GM19395 (cell line): Measurements from ENCODE around the gene SEPTIN2.
"Not testable (repeated sequence)": the region's sequence is repeated elsewhere in the genome, so short reads cannot be mapped to it uniquely, and the experiment has no call there.

Experiments
- ATAC-seq: cut with Tn5 transposase; IDR thresholded peaks from one replicate; pipeline ENCODE4 v1.9.1; 2021; ENCODE audit warnings: mild to moderate bottlenecking, moderate library complexity; ENCODE audit not compliant: unreplicated experiment

SEPTIN2 gene

DNA sequence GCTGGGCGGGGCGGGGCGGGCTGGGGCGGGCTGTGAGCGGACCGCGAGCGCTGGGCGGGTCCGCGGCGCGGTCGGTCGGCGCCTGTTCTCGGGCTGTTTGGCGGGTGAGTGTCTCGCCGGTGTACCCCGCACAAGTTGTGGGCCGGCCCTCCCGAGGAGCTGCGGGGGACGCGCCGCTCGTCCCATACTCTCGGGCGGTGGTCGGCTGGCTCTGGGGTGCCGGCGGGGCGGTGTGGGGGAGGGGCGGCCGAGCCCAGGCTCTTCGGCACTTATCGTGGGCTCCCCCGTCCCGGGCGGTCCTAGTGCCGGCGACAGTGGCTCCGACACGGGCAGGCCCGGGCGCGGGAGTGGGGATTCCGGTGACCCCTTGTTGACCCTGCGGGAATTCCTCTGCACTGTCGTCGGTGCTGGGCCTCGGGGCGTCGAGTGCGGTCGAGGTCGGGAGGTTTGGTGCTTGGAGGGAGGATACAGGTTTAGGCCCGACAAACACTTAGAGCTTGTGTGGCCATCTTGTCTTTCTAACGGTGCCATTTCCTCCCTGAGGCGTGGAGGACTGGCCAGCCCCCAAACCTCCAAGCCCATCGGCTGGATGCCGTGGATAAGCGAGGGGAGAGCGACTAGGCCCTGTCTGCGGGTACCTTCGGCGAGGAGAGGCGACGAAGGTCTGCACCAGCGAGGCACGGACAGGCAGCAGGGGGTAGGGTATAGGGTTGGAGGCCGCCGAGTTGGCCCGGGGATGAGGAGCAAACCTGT lies at the start of gene SEPTIN2:
SEPTIN2 (plus strand) TSS at position 47 of the 753 bp plus-strand sequence. CDS start 8,308 bp downstream, outside the sequence.
- peak; percentile 42 for ATAC-seq

- no peak for ATAC-seq
Measured at GRCh38 chr2:241267249-241268067, 48.3 kb upstream of the SEPTIN2 start.

GRCh38 chr2:241268306-241268705 lies 47.4 kb upstream of the SEPTIN2 start:
- ATAC-seq, result no peak

DNA sequence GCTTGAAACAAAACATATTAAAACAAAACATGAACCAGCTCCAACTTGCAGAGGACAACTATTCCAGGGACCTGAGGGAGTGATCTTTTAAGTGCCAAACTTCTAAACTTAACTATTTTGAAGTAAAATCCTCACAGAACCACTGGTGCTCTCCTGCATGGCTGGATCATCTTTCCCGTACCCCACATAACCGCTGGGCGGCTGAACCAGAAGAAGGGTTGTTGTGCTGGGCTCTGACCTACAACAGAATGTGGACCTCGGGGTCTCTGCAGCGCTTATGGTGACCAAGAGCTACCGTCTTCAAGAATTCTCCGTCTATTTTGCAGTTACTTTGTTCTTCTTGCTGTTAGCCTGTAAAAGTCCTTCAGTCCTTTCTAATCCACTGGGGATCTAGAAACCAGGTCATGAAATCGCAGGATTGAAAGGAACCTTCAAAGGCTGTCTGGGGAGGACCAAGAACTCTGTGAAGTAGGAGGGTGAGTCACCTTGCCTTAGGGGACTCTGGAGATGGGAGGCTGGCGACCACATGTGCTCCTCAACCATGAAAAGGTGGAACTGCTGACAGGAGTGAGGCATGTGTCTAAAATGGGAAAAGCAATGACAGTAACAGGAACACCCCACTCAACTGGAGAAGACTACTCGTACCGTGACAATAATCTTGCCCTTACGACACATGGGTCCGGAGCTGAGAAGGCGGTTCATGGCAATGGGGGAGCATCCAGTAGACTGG lies 46.8 kb upstream of the SEPTIN2 start:
- no peak for ATAC-seq

GRCh38 chr2:241269707-241270520 lies 45.8 kb upstream of the SEPTIN2 start:
- no peak for ATAC-seq

GRCh38 chr2:241270531-241270930 lies 45.2 kb upstream of the SEPTIN2 start:
- no peak for ATAC-seq

GRCh38 chr2:241271706-241272302 lies 43.9 kb upstream of the SEPTIN2 start:
- ATAC-seq, result peak; percentile 46

DNA sequence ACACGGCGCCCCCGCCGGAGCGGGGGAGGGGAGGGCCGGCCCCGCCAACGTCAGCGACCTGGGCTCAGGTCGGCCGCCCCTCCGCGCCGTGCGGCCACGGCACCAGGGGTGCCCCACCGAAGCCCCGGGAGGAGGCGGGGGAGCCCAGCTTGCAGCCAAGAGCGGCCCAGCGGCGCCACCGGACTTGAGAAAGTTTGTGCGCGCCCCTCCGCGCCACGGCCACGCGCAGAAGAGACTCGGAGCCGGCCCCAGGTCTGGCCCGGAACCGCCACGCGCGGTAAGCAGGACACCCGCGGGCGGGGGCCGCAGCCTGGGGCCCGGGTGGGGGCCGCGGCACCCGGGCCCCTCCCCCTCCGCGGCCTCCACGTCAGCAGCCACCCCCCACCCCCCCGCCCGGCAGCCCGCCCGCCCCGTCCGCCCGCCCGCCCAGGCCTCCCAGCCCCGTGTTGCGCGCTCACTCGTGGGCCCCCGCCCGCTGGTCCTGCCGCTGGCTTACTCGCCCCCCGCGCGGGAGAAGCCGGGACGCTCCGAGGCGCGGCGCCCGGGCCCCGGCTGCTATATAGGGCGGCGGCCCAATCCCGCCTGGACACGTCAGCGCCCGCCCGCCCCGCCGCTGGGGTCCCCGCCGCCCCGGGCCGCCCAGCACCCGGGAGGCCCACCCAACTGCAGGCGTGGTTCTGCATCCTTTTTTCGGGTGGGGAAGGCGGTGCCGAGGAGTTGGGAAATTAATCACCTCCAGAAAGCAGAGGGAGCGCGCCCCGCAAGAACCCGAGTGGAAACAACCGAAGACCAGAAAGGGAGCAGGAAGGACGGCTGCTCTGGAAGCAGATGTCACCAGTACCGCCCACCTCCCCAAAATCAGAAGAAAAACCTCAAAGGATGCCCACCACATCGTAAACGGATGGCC lies 43.2 kb upstream of the SEPTIN2 start:
- peak; percentile 51 for ATAC-seq

DNA sequence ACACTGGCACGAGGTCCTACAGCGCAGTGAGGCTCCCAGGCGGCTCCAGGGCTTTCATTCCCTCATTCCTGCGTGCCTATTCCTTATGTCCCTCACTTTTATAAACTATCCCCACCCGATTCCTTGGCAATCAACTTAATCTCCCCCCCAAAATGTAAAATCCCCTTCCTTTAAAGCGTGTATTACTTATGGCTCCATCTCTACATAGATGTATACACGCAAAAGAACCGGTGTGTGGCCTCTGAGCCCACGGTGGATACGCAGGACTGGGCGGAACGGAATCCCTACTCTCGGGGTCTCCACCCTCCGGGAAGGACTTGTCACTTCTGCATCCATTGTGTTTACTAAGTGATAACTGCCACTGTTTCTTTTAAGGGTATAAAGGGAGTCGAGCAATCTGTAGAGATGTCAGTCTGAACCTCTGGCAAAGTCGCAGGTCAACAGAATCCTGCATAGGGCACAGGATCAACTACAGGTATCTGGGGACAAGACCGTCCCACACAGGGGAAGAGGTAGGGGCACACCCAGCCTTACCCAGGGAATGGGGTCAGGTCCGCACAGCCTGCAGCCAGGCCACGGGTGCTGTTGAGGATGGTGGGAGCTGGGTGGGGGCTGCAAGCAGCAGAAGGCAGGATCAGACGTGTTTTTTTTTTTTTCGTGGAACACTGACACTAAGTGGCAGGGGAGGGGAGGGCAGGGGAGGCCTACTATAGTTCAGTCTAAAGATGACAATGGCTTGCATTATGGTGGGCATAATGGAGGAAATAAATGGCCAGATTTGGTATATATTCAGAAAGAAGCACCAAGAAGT lies 42.3 kb upstream of the SEPTIN2 start:
- no peak for ATAC-seq

DNA sequence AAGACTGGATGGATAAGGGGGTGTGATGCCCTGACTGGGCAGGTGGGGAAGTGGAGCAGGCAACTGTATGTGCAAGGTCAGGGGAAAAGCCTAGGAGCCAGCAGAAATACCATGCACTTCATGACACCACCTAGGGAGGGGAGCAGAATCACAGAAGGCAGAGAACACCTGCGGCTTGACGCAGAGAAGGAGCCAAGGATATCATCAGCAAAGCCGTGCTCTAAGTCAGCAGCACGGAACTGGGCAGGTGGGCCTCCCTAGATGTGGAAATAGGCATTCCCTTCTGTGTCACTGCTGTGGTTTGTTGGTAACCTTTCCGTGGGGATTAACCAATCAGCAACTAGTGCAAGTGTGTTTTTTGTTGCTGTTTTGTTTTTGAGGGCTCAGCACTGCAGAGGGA lies 41.6 kb upstream of the SEPTIN2 start:
- no peak for ATAC-seq

GRCh38 chr2:241275504-241275903 lies 40.2 kb upstream of the SEPTIN2 start:
- ATAC-seq, result no peak

DNA sequence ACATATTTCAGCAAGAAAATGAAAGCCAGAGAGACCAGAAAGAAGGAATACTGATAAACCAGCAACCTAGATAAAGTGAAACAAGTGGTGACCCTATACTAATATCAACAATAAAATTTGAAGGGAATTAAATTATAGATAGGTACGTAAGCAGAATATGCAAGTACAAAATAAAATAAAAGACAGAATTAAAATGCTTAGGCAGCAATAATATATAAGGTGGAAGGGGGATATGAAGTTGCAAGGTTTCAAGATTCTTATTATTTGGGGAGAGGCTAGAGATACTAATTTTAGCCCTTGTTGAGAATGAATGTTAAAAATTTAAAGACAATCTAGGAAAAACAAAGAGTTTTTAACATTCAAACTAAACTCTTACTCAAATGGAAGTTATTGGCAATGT lies 39.8 kb upstream of the SEPTIN2 start:
- no peak for ATAC-seq

GRCh38 chr2:241278306-241278705 lies 37.4 kb upstream of the SEPTIN2 start:
- ATAC-seq, result not testable (repeated sequence)

DNA sequence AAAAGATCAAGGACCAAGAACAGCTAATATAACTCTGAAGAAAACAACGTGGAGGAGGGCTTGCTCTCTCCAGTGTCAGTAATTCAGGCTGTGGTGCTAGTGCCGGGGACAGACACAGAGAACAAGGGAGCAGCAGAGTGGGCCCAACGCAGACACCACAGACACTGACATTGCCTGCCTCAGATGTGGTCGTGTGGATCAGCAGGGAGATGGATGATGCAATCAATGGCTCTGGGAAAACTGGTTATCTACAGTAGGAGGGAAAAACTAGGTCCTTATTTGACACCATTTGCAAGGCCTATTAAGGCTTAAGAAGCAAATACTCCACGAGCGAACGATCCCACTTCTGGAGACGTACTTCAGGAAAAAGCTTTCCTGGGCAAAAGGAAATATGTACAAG lies 36.3 kb upstream of the SEPTIN2 start:
- ATAC-seq, result no peak

DNA sequence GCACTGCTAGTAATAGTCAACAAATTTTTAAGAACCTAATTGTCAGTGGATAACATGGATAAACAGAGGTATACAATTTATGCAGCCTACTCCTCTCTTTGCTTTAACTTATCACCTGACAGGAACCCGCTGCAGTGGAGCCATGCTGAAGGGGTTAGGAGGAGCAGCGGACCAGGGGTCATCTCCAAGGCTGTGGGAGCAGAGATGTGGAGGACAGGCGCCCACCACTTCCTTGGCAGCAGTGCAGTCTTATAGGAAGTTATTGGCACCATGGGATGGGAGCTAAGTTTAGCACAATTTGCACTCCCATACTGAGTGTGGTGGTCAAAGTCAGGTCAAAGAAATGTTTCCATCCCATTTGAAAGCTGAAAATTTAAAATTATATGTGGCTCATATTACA lies 35.9 kb upstream of the SEPTIN2 start:
- no peak for ATAC-seq

GRCh38 chr2:241280291-241280690 lies 35.4 kb upstream of the SEPTIN2 start:
- no peak for ATAC-seq

DNA sequence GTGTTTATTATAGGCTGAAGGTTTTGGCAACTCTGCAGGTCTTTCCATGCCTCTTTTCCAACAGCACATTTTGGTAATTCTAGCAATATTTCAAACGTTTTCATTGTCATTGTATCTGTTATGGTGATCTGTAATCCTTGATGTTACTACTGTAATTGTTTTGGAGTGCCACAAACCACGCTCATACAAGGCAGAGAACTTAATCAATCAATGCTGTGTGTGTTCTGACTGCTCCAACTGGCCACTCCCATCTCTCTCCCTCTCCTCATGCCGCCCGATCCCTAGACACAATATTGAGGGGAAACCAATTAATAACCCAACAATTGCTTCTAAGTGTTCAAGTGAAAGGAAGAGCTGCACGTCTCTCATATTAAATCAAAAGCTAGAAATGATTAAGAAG lies 33.2 kb upstream of the SEPTIN2 start:
- ATAC-seq, result no peak

GRCh38 chr2:241285596-241285995 lies 30.1 kb upstream of the SEPTIN2 start:
- ATAC-seq, result no peak
